GM18951 (cell line): ENCODE data around the gene CILP2.

ENCODE experiments used
- POLR2A ChIP-seq: IDR thresholded peaks from 4 replicates; pipeline ENCODE4 v1.6.1; 2011; ENCODE audit warnings: mild to moderate bottlenecking; ENCODE audit not compliant: insufficient read length, insufficient read depth; ENCODE audit errors: extremely low read depth
- in situ Hi-C: fragments of 300-500 bp; cut with MboI; formaldehyde crosslinking; loops from one replicate; pipeline ENCODE4 v1.12.0; 2022; ENCODE audit warnings: low sequenced_read_pairs, mixed read lengths, inconsistent platforms; ENCODE audit not compliant: unreplicated experiment

Gene CILP2

GRCh38 chr19:19538061-19538784, at the start of gene CILP2:
Gene CILP2 (plus strand): TSS chr19:19538265. CDS start chr19:19538350, 85 bp downstream.
- in situ Hi-C loops = loop anchor here (25.0 kb wide), 1 partner anchor 424 kb away; no protein-coding TSS in a partner anchor

GRCh38 chr19:19488875-19489690, 49.0 kb upstream of the CILP2 start:
- peak; percentile 30 for TF ChIP-seq POLR2A
- in situ Hi-C loops = loop anchor here (25.0 kb wide), 1 partner anchor 302 kb away; the partner anchor contains the start of genes BORCS8 and RFXANK

More at GRCh38 chr19:19538061-19538784, at the start of gene CILP2:
- no peak for TF ChIP-seq POLR2A

DNA sequence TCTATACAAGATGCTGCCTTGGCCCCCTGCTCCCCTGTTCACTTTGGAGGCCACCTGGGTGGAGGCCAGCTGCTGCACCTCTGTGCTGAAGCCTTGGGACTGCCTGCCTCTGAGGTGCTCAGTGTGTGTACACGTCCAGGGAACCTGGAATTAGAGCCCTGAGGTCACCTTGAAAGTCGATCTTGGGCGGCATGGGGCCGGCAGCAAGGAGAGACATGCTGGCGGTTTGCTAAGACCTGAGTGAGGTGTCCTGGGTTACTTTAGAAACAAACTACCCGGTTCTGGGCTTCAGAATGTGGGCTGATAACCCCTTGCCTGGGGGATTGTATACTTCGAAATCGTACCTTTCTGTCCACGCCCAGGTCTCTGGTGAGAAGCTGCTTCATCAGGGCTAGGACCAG, 48.3 kb upstream of the CILP2 start:
- in situ Hi-C loops = loop anchor here (5.0 to 25.0 kb wide), 2 partner anchors 123 to 303 kb away; partner anchors contain the start of genes BORCS8 and RFXANK

DNA sequence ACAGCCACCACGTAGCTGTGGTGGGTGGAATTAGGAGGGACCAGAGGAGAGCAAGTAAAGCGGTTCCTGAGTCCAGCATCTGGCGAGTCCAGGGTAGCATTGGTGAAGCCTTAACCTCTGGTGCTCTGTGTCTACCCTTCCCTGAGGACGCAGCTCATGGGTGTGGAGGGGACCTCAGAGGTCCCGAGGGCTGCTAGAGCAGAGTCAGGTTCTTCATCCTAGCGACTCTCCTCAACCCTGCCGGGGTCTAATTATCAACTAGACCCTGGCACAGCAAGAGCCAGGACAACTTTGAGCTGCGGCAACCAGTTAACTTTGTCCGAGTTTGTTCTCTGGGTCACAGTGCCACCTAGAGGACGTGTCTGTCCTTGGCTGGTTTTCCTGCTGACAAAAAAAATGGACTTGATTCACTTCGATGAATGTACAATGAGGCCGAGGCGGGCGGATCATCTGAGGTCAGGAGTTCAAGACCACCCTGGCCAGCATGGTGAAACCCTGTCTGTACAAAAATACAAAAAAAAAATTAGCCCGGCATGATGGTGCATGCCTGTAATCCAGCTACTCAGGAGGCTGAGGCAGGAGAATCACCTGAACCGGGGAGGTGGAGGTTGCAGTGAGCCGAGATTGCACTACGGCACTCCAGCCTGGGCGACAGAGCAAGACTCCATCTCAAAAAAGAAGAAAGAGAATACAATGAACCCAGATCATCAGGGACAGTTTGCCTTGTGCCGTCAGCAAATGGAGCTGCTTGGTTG, 47.7 kb upstream of the CILP2 start:
- in situ Hi-C loops = loop anchor here (5.0 to 25.0 kb wide), 2 partner anchors 123 to 303 kb away; partner anchors contain the start of genes BORCS8 and RFXANK
- no peak for TF ChIP-seq POLR2A

More for the DNA sequence above, 48.3 kb upstream of the CILP2 start:
- TF ChIP-seq POLR2A = no peak

- in situ Hi-C loops = loop anchor here (5.0 to 25.0 kb wide), 2 partner anchors 124 to 304 kb away; partner anchors contain the start of genes BORCS8 and RFXANK
- TF ChIP-seq POLR2A = no peak
Measured at GRCh38 chr19:19491321-19492025, 46.6 kb upstream of the CILP2 start.

- in situ Hi-C loops = loop anchor here (5.0 to 25.0 kb wide), 2 partner anchors 125 to 305 kb away; partner anchors contain the start of genes BORCS8 and RFXANK
- no peak for TF ChIP-seq POLR2A
Measured at GRCh38 chr19:19492026-19492610, 45.9 kb upstream of the CILP2 start.

- in situ Hi-C loops = loop anchor here (5.0 to 25.0 kb wide), 2 partner anchors 127 to 307 kb away; partner anchors contain the start of genes BORCS8 and RFXANK
- no peak for TF ChIP-seq POLR2A
Measured at GRCh38 chr19:19493841-19494546, 44.1 kb upstream of the CILP2 start.

DNA sequence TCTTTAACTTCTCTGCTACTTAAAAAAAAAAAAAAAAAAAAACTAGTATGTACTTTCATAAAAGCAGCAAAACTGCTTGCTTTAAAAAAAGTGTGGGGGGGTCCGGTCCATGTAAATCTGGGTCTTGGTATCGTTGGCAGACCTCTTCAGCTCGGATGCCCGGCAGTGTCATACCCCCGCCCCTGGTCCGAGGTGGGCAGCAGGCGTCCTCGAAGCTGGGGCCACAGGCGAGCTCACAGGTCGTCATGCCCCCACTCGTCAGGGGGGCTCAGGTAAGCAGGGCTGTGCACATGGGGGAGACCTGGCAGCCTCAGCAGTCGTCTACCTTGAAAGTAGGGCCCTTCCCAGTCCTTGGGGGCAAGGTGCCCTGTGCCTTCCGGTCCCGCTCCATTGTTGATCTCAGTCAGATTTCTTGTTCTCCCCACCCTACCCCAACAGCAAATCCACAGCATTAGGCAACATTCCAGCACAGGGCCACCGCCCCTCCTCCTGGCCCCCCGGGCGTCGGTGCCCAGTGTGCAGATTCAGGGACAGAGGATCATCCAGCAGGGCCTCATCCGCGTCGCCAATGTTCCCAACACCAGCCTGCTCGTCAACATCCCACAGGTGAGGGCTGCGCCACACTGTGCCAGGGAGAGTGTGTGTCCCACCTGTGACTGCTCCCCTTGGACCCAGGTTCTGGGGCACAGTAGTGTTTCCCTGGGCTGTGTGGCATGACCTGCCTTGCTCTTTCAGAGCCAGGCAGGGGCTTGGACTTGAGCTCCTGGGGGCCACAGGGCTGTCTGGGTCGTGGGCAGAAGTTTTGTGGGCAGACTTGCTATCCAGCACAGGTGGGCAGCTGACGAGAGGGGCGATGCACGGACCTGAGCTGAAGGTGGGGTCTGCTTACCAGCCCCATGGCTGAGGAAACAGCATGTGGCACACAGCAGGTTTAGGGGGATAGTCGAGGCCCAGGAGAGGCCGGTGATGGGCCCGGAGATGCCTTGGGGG, 42.2 kb upstream of the CILP2 start:
- no peak for TF ChIP-seq POLR2A
- in situ Hi-C loops = loop anchor here (25.0 kb wide), 1 partner anchor 309 kb away; the partner anchor contains the start of genes BORCS8 and RFXANK

DNA sequence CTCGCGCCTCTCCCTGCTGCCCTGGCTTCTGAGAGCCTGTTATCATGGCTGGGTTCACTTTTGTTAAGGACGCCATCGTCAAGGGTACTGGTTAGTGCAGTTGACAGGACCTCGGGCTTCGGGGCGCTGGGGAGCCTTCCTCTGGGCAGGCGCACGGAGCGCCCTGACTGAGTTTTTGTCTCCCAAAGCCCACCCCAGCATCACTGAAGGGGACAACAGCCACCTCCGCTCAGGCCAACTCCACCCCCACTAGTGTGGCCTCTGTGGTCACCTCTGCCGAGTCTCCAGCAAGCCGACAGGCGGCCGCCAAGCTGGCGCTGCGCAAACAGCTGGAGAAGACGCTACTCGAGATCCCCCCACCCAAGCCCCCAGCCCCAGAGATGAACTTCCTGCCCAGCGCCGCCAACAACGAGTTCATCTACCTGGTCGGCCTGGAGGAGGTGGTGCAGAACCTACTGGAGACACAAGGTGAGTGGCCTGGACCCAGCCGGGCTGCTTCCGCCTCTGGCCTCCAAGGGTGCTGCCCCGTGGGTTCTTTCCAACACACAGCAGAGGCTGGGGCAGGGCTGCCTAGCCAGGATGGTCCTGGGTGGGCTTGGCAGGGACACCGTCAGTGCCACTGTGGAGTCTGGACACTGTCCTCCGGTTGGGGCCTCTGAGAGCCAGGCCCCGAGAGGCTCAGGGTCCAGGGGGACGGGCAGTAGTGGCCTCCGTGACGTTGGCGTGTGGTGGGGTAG, 39.6 kb upstream of the CILP2 start:
- in situ Hi-C loops = loop anchor here (25.0 kb wide), 1 partner anchor 311 kb away; the partner anchor contains the start of genes BORCS8 and RFXANK
- TF ChIP-seq POLR2A = no peak
